ENCODE results near the gene GPI. TPM values are rescaled to one million over a fixed set of nuclear protein-coding genes. Genes with fewer than 3 reads are reported as not detected.

GPI gene
- total and polyA plus RNA-seq, 2 of the 8 experiments (the other 6 are each of a cell fraction or from before 2014, with no cell fraction given), result 171 to 360 TPM

DNA sequence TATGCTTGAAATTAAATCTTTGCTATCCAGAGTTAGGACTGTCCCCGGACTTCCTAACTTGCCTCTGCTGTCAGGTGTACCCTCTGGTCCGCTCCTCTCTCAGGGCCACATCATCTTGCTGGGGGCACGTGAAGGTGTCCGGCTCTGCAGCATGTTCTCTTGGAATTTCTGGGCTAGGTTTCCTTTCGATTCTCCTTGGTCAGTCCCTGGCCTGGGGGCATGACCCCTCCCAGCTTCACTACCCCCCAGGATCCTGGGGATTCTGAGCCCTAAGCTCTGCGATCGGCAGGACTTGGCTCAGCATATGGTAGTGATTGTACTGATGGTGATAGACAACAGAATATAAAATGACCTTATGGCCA, 5.1 kb upstream of the GPI start (continued):
- no peak for TF ChIP-seq SIX5 (IDR thresholded peaks at IDR 0.05; ENCODE audit: low read depth, low read length)
